ENCODE results near the gene TPPP.

Gene TPPP

GRCh38 chr5:665541-665955 is 27.6 kb downstream of the TPPP start:
- Histone ChIP-seq H3K4me2 (ENCODE audit: low read depth, low read length, poor library complexity, severe bottlenecking) (no peak overlapping the region), H3K27me3 (ENCODE audit: low read length) (no peaks in the 10 kb centered on the region), H3K27ac (ENCODE audit: low read depth, low read length) (no peak overlapping the region), H4K20me1 (ENCODE audit: low read depth, low read length) (no peaks in the 10 kb centered on the region), H3K9me2 (replicated peaks; ENCODE audit: insufficient read depth, low read length) (no peaks in the 10 kb centered on the region), H3K4me3 (ENCODE audit: insufficient read depth, low read length, poor library complexity, severe bottlenecking) (no peak overlapping the region), H2AFZ (ENCODE audit: low read depth, low read length, severe bottlenecking) (no peak overlapping the region), H3K9ac (ENCODE audit: low read length) (no peak overlapping the region), H3K9me3 (ENCODE audit: insufficient read depth, low read length) (no peaks in the 10 kb centered on the region), H3K79me2 (ENCODE audit: insufficient read depth, low read length) (no peaks in the 10 kb centered on the region), H3K36me3 (ENCODE audit: low read length) (no peaks in the 10 kb centered on the region), H3F3A (ENCODE audit: insufficient read depth) (no peaks in the 10 kb centered on the region; the same call in 1 of the 2 replicates)
- no peak for TF ChIP-seq CTCF (IDR thresholded peaks at IDR 0.05; ENCODE audit: insufficient read depth, low read length, poor library complexity, severe bottlenecking)
- TF ChIP-seq EZH2phosphoT487 (conservative IDR thresholded peaks at IDR 0.05; ENCODE audit: low read length), result no peak

GRCh38 chr5:664994-665360 is 28.2 kb downstream of the TPPP start:
- no peaks in the 10 kb centered on the region for H3K27me3 ChIP-seq (ENCODE audit: low read length)
- no peak overlapping the region for H2AFZ ChIP-seq (ENCODE audit: low read depth, low read length, severe bottlenecking)
- TF ChIP-seq EZH2phosphoT487 (conservative IDR thresholded peaks at IDR 0.05; ENCODE audit: low read length), result no peak
- TF ChIP-seq CTCF (IDR thresholded peaks at IDR 0.05; ENCODE audit: insufficient read depth, low read length, poor library complexity, severe bottlenecking), result no peak
- no peak overlapping the region for H3K4me3 ChIP-seq (ENCODE audit: insufficient read depth, low read length, poor library complexity, severe bottlenecking)
- no peak overlapping the region for H3K9ac ChIP-seq (ENCODE audit: low read length)
- H3K9me2 ChIP-seq (replicated peaks; ENCODE audit: insufficient read depth, low read length), result no peaks in the 10 kb centered on the region
- no peaks in the 10 kb centered on the region for H3K9me3 ChIP-seq (ENCODE audit: insufficient read depth, low read length)
- H4K20me1 ChIP-seq (ENCODE audit: low read depth, low read length), result no peaks in the 10 kb centered on the region
- H3K36me3 ChIP-seq (ENCODE audit: low read length), result no peaks in the 10 kb centered on the region
- no peak overlapping the region for H3K4me2 ChIP-seq (ENCODE audit: low read depth, low read length, poor library complexity, severe bottlenecking)
- H3K79me2 ChIP-seq (ENCODE audit: insufficient read depth, low read length), result no peaks in the 10 kb centered on the region
- H3F3A ChIP-seq (ENCODE audit: insufficient read depth), result no peaks in the 10 kb centered on the region; the same call in 1 of the 2 replicates
- no peak overlapping the region for H3K27ac ChIP-seq (ENCODE audit: low read depth, low read length)

- H3K36me3 ChIP-seq (ENCODE audit: low read length), result no peaks in the 10 kb centered on the region
- no peaks in the 10 kb centered on the region for H4K20me1 ChIP-seq (ENCODE audit: low read depth, low read length)
- H3K9me2 ChIP-seq (replicated peaks; ENCODE audit: insufficient read depth, low read length), result no peaks in the 10 kb centered on the region
Measured at GRCh38 chr5:664343-664993, 28.7 kb downstream of the TPPP start.

More at GRCh38 chr5:664343-664993, 28.7 kb downstream of the TPPP start:
- no peaks in the 10 kb centered on the region; the same call in 1 of the 2 replicates for H3F3A ChIP-seq (ENCODE audit: insufficient read depth)
- no peaks in the 10 kb centered on the region for H3K79me2 ChIP-seq (ENCODE audit: insufficient read depth, low read length)
- no peak overlapping the region for H3K4me2 ChIP-seq (ENCODE audit: low read depth, low read length, poor library complexity, severe bottlenecking)
- H2AFZ ChIP-seq (ENCODE audit: low read depth, low read length, severe bottlenecking), result no peak overlapping the region
- no peak overlapping the region for H3K27ac ChIP-seq (ENCODE audit: low read depth, low read length)
- H3K27me3 ChIP-seq (ENCODE audit: low read length), result no peaks in the 10 kb centered on the region
- no peaks in the 10 kb centered on the region for H3K9me3 ChIP-seq (ENCODE audit: insufficient read depth, low read length)
- H3K4me3 ChIP-seq (ENCODE audit: insufficient read depth, low read length, poor library complexity, severe bottlenecking), result no peak overlapping the region
- no peak for TF ChIP-seq EZH2phosphoT487 (conservative IDR thresholded peaks at IDR 0.05; ENCODE audit: low read length)
- TF ChIP-seq CTCF (IDR thresholded peaks at IDR 0.05; ENCODE audit: insufficient read depth, low read length, poor library complexity, severe bottlenecking), result no peak
- H3K9ac ChIP-seq (ENCODE audit: low read length), result no peak overlapping the region
